GM21825 (cell line): Measurements from ENCODE around the gene DZIP1L.
"Not testable (repeated sequence)": the region's sequence is repeated elsewhere in the genome, so short reads cannot be mapped to it uniquely, and the experiment has no call there.

ENCODE experiments used
- ATAC-seq: cut with Tn5 transposase; IDR thresholded peaks from one replicate; pipeline ENCODE4 v1.9.1; 2021; ENCODE audit warnings: mild to moderate bottlenecking, moderate library complexity; ENCODE audit not compliant: unreplicated experiment

Gene DZIP1L

DNA sequence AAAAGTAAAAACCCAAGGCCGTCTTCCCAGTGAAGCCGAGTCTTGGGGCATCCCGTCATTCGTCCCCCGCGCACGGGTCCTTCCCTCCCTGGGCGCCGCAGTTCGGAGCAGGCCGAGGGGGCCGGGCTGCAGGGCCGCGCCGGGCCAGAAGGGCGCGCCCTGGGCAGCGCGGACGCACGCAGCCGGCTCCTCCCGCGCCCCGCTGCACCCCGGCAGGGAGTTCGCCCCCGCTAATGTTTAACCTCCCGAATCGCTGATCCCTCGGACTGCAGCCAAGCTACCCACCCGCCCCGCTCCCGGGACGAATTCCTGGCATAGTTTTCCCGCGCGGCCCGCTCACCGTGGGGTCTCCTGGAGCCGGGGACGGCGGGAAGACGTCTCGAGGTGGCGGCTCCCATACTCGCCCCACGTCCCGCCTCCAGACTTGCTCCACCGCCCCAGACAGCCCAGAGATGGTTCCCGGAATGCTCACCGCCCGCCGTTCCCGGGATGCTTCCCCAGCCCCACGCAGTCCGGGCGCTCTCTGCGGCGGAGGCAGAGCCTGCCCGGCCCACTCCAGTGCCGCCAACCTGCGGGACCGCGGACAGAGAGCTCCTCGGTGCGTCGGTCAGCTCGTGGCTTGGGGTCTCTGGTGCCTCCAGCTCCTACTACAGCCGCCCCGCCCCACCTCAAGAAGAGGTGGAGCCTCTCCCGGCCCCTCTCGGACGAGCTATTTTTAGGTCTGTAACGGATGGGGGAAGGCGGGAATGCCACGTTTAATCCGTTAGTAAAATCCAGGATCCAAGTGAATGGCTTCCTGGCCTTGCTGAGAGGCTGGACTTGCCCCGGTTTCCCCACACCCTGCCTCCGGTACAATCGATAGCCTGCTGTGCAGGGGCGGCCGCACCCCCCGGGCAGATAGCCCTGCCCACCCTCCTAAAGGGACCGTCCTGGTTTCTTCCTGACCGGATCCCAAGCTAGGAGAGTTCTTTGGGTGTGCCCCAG is at the start of gene DZIP1L:
TSS of gene DZIP1L (minus strand) at position 621 of the 984 bp plus-strand sequence. CDS start 11,637 bp downstream, outside the sequence.
- peak; percentile 89 for ATAC-seq

DNA sequence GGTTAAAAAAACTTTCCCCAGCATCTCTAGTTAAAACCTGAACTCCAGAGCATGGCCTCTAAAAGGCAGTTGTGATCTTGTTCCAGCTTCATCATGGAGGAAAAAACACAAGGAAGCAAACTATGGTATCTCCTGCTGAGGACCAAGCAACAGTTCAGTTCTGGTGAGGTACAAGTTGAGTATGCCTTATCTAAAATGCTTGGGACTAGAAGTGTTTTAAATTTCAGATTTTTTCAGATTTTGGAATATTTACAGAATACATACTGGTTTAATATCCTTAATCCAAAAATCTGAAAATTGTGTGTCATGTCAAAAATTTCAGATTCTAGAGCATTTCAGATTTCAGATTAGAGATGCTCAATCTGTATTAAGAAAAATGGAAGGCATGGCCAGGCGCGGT is 49.7 kb upstream of the DZIP1L start:
- ATAC-seq, result no peak

DNA sequence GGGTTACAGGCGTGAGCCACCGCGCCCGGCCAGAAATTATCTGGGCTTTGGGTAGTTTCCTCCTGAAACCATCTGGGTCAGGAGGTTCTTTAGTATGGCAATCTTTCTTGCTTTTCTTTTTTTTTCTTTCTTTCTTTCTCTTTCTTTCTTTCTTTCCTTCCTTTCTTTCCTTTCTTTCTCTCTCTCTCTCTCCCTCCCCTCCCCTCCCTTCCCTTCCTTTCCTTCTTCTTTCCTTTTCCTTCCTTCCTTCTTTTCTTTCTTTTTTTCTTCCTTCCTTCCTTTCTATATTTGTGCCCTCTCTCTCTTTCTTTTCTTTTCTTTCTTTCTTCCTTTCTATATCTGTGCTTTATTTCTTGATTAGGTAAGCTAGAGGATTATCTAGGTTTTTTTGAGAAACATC is 42.3 kb upstream of the DZIP1L start:
- ATAC-seq, result no peak

- no peak for ATAC-seq
Observed at GRCh38 chr3:138154534-138154933, 39.1 kb upstream of the DZIP1L start.

GRCh38 chr3:138148503-138148902 is 33.1 kb upstream of the DZIP1L start:
- no peak for ATAC-seq

DNA sequence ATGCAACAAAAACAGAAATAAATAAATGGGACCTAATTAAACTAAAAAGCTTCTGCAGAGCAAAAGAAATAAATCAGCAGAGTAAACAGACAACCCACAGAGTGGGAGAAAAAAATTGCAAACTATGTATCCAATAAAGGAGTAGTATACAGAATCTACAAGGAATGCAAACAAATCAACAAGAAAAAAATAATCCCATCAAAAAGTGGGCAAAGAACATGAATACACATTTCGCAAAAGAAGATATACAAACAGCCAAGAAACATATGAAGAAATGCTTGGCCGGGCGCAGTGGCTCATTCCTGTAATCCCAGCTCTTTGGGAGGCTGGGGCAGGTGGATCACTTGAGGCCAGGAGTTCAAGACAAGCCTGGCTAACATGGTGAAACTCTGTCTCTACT is 26.8 kb upstream of the DZIP1L start:
- ATAC-seq, result not testable (repeated sequence)

- no peak for ATAC-seq
Observed at GRCh38 chr3:138140940-138141339, 25.5 kb upstream of the DZIP1L start.

DNA sequence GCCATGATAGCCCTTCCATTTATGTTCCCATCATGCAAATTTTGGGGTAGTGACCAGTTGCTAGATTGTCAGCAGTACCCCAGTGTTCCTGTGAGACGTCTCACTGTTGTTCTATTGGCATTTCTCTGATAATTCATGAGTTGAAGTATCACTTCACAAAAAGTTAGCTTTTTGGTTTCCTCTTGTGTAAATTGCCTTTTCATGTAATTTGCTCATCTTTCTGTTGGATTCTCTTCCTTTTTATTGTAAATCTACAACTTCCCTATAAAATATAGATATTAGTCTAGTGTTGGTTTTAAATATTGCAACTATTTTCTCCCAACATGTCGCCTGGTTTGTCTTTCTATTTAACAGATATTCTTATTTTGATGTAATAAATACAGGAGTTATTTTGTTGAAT is 24.3 kb upstream of the DZIP1L start:
- no peak for ATAC-seq

- ATAC-seq, result no peak
Observed at GRCh38 chr3:138137861-138138260, 22.5 kb upstream of the DZIP1L start.

GRCh38 chr3:138136201-138136600 is 20.8 kb upstream of the DZIP1L start:
- no peak for ATAC-seq

GRCh38 chr3:138135833-138136194 is 20.4 kb upstream of the DZIP1L start:
- no peak for ATAC-seq

- ATAC-seq, result no peak
Observed at GRCh38 chr3:138135146-138135832, 19.9 kb upstream of the DZIP1L start.

DNA sequence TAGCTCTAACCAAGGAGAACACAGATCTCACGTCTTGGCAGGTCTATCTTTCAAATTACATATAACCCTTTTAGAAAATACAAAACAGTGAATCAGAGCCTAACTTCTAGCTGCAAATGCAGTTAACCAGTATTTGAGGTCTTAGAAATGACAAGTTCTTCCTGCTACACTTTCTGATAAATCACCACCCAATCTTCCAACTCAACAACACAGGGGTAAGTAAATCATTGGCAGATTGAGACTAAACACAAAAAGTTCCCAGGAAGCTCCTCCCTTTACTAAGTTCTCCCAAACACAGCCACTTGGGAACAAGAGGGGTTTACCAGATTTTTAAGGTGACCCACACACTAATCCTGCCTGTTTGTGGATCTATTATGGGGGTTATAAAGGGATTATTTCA is 16.8 kb upstream of the DZIP1L start, which contains the start of gene A4GNT:
TSS of gene A4GNT (minus strand) at position 152 of the 400 bp plus-strand sequence. CDS start 1,134 bp downstream, outside the sequence.
- ATAC-seq, result no peak

DNA sequence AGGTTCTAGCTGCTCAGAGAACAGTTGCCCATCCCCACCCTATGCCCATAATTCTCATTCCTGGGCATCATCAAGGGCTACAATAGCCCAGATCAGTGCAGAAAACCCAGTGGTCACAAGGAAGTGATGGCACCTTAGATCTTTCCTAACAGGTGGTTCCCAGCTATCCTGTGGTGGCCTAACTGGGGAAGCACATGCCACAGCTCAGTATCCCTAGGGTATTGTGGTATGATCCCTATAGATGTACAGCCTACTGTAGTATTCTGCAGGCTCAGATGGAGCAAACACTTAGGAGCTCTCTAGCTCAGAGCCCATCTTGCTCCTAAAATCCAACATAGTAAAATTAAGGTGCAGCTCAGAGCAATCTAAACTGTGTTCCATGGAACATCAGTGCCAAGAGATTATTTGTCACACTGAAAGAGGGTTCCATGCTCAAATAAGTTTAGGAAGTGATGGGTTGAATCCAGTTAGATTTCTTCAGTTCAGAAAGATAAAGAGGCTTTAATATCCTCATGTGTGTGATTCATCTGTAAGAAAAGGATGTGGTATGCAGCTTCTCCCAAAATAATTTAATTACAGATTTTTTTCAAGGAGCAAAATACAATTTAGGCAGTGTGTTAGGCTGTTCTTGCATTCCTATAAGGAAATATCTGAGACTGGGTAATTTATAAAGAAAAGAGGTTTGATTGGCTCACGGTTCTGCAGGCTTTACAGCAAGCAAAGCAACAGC is 12.4 kb upstream of the DZIP1L start:
- ATAC-seq, result no peak

- no peak for ATAC-seq
Observed at GRCh38 chr3:138125548-138126221, 10.3 kb upstream of the DZIP1L start.

GRCh38 chr3:138124706-138125355 is 9.4 kb upstream of the DZIP1L start:
- no peak for ATAC-seq

GRCh38 chr3:138124188-138124587 is 8.8 kb upstream of the DZIP1L start:
- no peak for ATAC-seq

GRCh38 chr3:138119423-138119766 is 4.0 kb upstream of the DZIP1L start:
- ATAC-seq, result no peak

- ATAC-seq, result no peak
Observed at GRCh38 chr3:138118612-138119422, 3.4 kb upstream of the DZIP1L start.
